Skeletal muscle tissue (tissue), 4 donors: ENCODE results near the gene ELN. TPM values are rescaled to one million over a fixed set of nuclear protein-coding genes. Genes with fewer than 3 reads are reported as not detected.
"Not testable (repeated sequence)": the region's sequence is repeated elsewhere in the genome, so short reads cannot be mapped to it uniquely, and the experiment has no call there.

ENCODE experiments used
- H3K27ac ChIP-seq: one replicate; pipeline ENCODE4 v1.7.0; 2013; ENCODE audit warnings: mild to moderate bottlenecking, low read depth, low read length, inconsistent platforms
- H3K27me3 ChIP-seq, 3 donors: one replicate each; pipeline ENCODE4 v1.7.0; 2013; ENCODE audit warnings: low read length in 3 of 3; ENCODE audit not compliant: control insufficient read depth in 3 of 3, insufficient read depth in 3 of 3
- H3K36me3 ChIP-seq, 3 donors: one replicate each; pipeline ENCODE4 v1.7.0; 2013; ENCODE audit warnings: low read length in 3 of 3; ENCODE audit not compliant: control insufficient read depth in 3 of 3, insufficient read depth in 3 of 3
- H3K4me1 ChIP-seq, 3 donors: one replicate each; pipeline ENCODE4 v1.7.0; 2013; ENCODE audit warnings: low read length in 3 of 3, mild to moderate bottlenecking in 3 of 3; ENCODE audit not compliant: control insufficient read depth in 3 of 3, insufficient read depth in 3 of 3
- H3K4me3 ChIP-seq, 3 donors: one replicate each; pipeline ENCODE4 v1.7.0; 2013; ENCODE audit warnings: low read length in 3 of 3
- H3K9ac ChIP-seq, 3 donors: one replicate each; pipeline ENCODE4 v1.7.0; 2013; ENCODE audit warnings: low read length in 3 of 3, mild to moderate bottlenecking in 3 of 3, moderate library complexity in 2 of 3, low read depth in 1 of 3
- H3K9me3 ChIP-seq, 3 donors: one replicate each; pipeline ENCODE4 v1.7.0; 2013; ENCODE audit warnings: low read length in 3 of 3; ENCODE audit not compliant: control insufficient read depth in 3 of 3
- total RNA-seq: library from RNA; depleted of rRNA; stranded (reverse); fragments of >200 nt; gene quantifications from one replicate; pipeline ENCODE4 v1.2.3, GENCODE V29; 2014
- donor health status: Osteomylitis.

The ELN gene
- total RNA-seq, 1 donor from 2014 or later, result 107 TPM

DNA sequence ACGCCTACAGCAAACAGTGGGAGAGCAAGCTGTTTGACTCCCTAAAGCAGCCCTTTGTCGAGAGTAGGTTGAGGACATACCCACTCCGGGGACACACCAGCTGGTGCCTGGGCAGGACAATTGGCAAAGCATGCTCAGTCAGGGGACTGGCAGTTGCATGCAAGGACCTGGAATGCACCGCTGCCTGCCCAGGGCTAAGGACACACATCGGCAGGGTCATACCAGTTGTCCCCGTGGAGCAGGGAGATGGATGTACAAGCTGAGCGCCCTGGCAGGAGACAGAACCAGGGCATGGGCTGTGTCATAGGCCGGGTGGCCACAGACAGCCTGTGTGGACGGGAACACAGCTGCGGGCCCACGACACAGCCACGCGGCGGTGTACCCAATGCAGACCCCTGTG lies 18.3 kb upstream of the ELN start:
- Histone ChIP-seq H3K36me3 (no peaks in the 10 kb centered on the region), H3K9ac (peak overlapping the region; percentile 35 to 81 (median 51)), H3K4me1 (peaks cover 45 to 53% (median 48%) of the 10 kb centered on the region in 3 donors), H3K4me3 (no peak overlapping the region), H3K9me3 (no peaks in the 10 kb centered on the region), H3K27ac (peak overlapping the region; percentile 78), H3K27me3 (no peaks in the 10 kb centered on the region)

DNA sequence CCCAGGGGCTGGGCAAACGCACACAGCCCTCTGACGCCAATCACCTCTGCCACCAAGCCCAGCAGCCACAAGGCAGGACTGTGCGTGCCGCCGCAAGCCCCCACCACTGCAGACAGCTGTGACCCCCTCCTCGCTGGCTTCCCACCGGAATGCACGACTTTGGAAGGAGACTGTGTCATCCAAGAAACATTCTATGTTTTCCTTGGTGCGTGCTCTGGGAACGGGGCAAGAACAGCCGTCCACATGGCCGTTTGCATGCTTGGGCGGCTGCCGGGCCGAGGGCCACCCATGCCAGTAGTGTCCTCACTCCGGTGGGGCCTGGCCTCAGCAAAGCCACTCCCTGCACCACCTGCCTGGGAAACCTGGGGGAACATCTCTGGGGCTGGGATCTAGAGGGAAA lies 17.6 kb upstream of the ELN start:
- Histone ChIP-seq H3K27ac (peak overlapping the region; percentile 78), H3K4me3 (no peak overlapping the region), H3K36me3 (no peaks in the 10 kb centered on the region), H3K27me3 (no peaks in the 10 kb centered on the region), H3K4me1 (peaks cover 45 to 53% (median 48%) of the 10 kb centered on the region in 3 donors), H3K9ac (peak overlapping the region; percentile 35 to 81 (median 51)), H3K9me3 (no peaks in the 10 kb centered on the region)

DNA sequence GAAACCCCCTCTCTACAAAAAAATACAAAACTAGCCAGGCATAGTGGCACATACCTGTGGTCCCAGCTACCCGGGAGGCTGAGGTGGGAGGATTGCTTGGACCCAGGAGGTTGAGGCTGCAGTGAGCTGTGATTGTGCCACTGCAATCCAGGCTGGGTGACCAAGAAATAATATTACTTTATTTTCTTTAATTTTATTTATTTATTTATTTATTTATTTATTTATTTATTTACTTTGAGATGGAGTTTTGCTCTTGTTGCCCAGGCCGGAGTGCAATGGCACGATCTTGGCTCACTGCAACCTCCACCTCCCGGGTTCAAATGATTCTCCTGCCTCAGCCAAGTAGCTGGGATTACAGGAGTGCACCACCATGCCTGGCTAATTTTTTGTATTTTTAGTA lies 16.6 kb upstream of the ELN start:
- H3K4me1 ChIP-seq, result peaks cover 41 to 51% (median 48%) of the 10 kb centered on the region in 3 donors
- H3K36me3 ChIP-seq, H3K9me3 ChIP-seq, H3K4me3 ChIP-seq, H3K27ac ChIP-seq, H3K9ac ChIP-seq, H3K27me3 ChIP-seq: not testable (repeated sequence)

DNA sequence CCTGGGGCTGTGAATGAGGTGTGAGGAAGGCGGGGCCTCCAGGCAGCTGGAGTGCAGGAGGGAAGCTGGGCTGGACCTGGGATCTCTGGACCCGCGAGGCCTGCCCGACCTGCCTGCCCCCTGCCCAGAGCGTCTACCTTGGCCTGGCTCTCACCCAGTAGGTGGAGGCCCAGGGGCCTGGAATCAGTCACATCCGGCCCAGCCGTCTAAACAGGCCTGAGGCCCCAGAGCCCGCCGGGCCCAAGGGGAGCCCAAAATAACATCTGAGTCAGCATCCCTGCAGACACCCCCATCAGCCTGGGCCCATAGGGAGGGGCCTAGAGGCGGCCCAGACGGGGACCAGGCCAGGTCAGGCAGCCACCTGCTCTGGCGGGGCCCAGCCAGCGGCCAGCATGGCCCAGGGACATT lies 15.1 kb upstream of the ELN start:
- H3K4me1 ChIP-seq, result peaks cover 40 to 44% (median 42%) of the 10 kb centered on the region in 3 donors
- H3K9me3 ChIP-seq, result no peaks in the 10 kb centered on the region

DNA sequence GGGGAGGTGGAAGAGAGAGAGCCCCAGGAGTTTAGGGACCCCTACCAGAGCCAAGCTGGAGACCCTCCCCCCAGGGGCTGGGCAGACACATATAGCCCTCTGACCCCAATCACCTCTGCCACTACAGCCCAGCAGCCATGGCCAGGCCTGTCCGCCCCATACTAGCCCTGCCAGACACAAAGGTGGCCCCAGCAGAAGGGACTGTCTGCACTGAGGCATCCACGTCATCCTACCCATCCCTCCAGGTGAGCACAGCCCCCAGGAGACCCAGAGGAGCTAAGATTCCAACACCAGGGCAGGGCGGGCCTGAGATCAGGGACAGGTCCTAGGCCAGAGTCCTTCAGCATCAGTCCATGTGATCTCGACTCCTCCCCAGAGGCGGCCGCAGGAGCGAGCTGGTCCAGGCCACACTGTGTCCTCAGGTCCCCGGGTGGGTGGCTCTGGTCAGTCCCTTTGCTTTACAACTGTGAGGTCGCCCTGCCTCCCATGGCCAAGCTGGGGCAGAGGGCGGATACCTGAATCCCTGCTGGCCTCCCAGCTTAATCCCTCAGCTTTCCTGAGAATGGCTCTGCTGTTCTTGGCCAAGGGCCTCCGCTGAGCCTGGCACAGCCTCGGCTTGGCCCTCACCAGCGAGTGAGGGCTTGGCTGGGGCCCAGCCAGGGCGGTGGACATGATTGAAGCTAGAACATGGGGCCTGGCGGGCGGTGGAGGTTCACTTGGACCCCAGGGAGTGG lies 14.3 kb upstream of the ELN start:
- Histone ChIP-seq H3K27me3 (no peaks in the 10 kb centered on the region), H3K9ac (peak overlapping the region in 2 of 3 donors; percentile 23 to 66), H3K27ac (peak overlapping the region; percentile 68), H3K9me3 (no peaks in the 10 kb centered on the region), H3K4me3 (peak overlapping the region in 1 of 3 donors; percentile 22), H3K36me3 (no peaks in the 10 kb centered on the region), H3K4me1 (peaks cover 40 to 44% (median 42%) of the 10 kb centered on the region in 3 donors)

More for the DNA sequence above, 15.1 kb upstream of the ELN start:
- H3K4me3 ChIP-seq, result no peak overlapping the region
- peak overlapping the region in 1 of 3 donors; percentile 66 for H3K9ac ChIP-seq
- H3K27me3 ChIP-seq, result no peaks in the 10 kb centered on the region
- H3K36me3 ChIP-seq, result no peaks in the 10 kb centered on the region
- peak overlapping the region; percentile 68 for H3K27ac ChIP-seq

DNA sequence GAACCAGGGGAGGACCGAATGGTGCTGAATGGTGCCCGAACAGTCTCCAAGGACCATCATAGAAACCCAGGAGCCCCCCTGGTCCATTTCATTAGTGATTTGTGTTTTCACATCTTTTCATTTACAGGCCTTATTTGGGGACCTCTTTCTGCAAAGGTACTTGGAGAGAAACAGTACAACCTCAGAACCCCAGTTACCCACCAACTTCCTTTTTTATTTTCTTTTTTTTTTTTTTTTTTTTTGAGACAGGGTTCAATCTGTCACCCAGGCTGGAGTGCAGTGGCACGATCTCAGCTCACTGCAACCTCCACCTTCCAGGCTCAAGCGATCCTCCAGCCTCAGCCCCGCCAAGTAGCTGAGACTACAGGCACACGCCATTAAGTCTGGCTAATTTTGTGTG lies 13.0 kb upstream of the ELN start:
- no peak overlapping the region for H3K4me3 ChIP-seq
- H3K9me3 ChIP-seq, result no peaks in the 10 kb centered on the region
- H3K27ac ChIP-seq, result no peak overlapping the region
- H3K4me1 ChIP-seq, result peaks cover 30 to 37% (median 34%) of the 10 kb centered on the region in 3 donors
- H3K27me3 ChIP-seq, result no peaks in the 10 kb centered on the region
- no peaks in the 10 kb centered on the region for H3K36me3 ChIP-seq
- no peak overlapping the region for H3K9ac ChIP-seq

DNA sequence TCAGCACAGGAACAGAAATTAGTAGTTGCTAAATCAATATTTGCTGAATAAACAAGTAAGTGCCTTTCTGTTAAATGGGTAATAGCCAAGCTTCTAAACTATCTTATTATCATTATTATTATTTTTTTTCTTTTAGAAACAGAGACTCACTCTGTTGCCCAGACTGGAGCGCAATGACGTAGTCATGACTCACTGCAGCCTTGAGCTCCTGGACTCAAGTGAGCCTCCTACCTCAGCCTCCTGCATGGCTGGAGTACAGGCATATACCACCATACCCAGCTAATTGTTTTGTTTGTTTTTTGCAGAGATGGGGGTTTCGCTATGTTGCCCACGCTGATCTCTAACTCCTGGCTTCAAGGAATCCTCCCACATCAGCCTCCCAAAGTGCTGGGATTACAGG lies 12.3 kb upstream of the ELN start:
- H3K27me3 ChIP-seq, result no peaks in the 10 kb centered on the region

DNA sequence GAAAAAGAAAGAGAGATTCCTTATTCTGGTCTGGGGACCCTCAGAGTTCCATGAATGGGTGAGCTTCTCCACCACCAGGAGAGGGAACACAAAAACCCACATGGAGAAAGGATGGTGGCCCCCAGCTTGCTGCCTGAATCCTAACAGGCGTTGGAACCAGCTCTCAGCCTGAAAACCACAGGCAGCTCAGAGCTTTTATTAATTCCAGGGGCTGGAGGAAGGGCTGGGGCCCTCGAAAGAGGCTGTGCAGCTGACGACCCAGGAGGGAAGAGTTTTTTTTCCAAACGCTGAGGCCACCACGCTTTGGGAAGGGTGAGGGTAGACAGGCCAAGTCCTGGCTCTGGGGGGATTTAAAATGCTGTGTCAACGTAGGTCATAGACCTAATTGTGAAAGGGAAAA lies 10.8 kb upstream of the ELN start:
- Histone ChIP-seq H3K9ac (no peak overlapping the region), H3K27ac (no peak overlapping the region), H3K4me1 (peaks cover 19 to 23% (median 20%) of the 10 kb centered on the region in 3 donors), H3K4me3 (no peak overlapping the region), H3K9me3 (no peaks in the 10 kb centered on the region), H3K36me3 (no peaks in the 10 kb centered on the region), H3K27me3 (no peaks in the 10 kb centered on the region)

More for the DNA sequence above, 12.3 kb upstream of the ELN start:
- Histone ChIP-seq H3K9me3 (no peaks in the 10 kb centered on the region), H3K4me1 (peaks cover 23 to 30% (median 26%) of the 10 kb centered on the region in 3 donors), H3K27ac (no peak overlapping the region), H3K9ac (no peak overlapping the region), H3K4me3 (no peak overlapping the region), H3K36me3 (no peaks in the 10 kb centered on the region)

DNA sequence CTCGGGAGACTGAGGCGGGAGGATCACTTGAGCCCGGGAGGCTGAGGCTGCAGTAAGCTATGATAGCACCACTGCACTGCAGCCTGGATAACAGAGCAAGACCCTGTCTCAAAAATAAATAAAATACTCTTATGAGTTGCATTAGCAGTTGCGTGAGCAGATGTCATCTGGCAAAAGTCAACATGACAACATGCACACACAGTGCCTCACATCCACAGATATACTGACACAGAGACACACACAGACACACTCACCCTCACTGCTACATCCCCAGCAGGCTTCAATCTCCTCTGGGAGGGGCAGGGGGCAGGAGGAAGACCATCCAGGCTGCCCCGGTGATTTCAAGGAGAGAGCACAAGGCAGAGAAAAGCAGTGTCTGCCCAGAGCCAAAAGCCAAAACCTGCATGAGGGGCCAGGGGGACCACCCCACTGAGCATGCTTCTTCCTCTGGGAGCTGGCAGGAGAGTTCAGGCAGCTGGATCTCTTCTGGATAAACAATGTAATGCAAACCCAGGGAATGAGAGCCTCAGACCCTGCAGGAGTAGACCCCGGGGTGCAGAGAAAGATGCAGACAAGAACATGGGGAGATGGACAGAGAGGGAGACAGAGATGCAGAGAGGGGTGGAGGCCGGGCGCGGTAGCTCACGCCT lies 9.6 kb upstream of the ELN start:
- Histone ChIP-seq H3K27ac (no peak overlapping the region), H3K9ac (no peak overlapping the region), H3K27me3 (no peaks in the 10 kb centered on the region), H3K4me1 (peaks cover 13 to 24% (median 22%) of the 10 kb centered on the region in 3 donors), H3K4me3 (no peak overlapping the region), H3K9me3 (no peaks in the 10 kb centered on the region), H3K36me3 (no peaks in the 10 kb centered on the region)

DNA sequence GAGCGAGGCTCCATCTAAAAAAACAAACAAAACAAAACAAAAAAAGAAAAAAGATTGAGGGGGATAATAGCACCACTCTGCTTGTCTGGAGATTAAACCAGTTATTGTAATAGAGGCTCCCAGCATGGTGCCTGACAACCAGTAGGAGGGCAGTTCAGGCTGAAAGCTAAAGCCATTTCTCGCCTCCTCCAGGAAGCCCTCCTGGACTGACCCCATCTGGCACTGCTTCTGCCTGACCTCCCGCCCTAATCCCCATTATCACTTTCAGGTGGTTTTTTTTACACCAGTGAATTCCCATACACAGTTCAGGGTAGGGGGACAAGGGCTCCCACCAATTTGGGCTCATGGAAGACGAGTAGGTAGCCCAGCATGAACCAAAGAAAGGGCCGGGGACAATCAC lies 8.8 kb upstream of the ELN start:
- Histone ChIP-seq H3K9me3 (no peaks in the 10 kb centered on the region), H3K27me3 (no peaks in the 10 kb centered on the region), H3K36me3 (no peaks in the 10 kb centered on the region), H3K4me3 (no peak overlapping the region), H3K4me1 (peaks cover 12 to 23% (median 21%) of the 10 kb centered on the region in 3 donors), H3K9ac (no peak overlapping the region), H3K27ac (no peak overlapping the region)
